Activated CD8-positive, alpha-beta T cell treated with anti-CD3 and anti-CD28 coated beads for 36 hours (primary cell): ENCODE data around the gene DMC1. TPM values are rescaled to one million over a fixed set of nuclear protein-coding genes. Genes with fewer than 3 reads are reported as not detected.
"Not testable (repeated sequence)": the region's sequence is repeated elsewhere in the genome, so short reads cannot be mapped to it uniquely, and the experiment has no call there.

Source experiments
- ATAC-seq: fragments of 200-7000 bp; cut with Tn5 transposase; one replicate; pipeline ENCODE4 v1.10.0; 2021; ENCODE audit warnings: mild to moderate bottlenecking, moderate library complexity
- CTCF ChIA-PET: fragments of 350-600 bp; sonication (Branson Sonifier 250); formaldehyde crosslinking; loops from one replicate; lab custom pipeline; 2021; ENCODE audit warnings: antibody characterized with exemption; lab: Charles Lee
- POLR2A ChIA-PET: fragments of 350-600 bp; sonication (Branson Sonifier 250); formaldehyde crosslinking; loops from one replicate; lab custom pipeline; 2021; ENCODE audit warnings: antibody characterized with exemption; lab: Charles Lee
- DNase-seq: peaks from one replicate; pipeline ENCODE4 v3.0.0-alpha.2; 2020
- H3K27ac Mint-ChIP-seq: one replicate; pipeline ENCODE4 v1.8.0; 2021; ENCODE audit warnings: mild to moderate bottlenecking, mixed read lengths
- H3K27me3 Mint-ChIP-seq: one replicate; pipeline ENCODE4 v1.8.0; 2021; ENCODE audit warnings: mixed read lengths
- H3K36me3 Mint-ChIP-seq: one replicate; pipeline ENCODE4 v1.8.0; 2021; ENCODE audit warnings: low read depth, mixed read lengths
- H3K4me1 Mint-ChIP-seq: one replicate; pipeline ENCODE4 v1.8.0; 2021; ENCODE audit warnings: low read depth, mixed read lengths
- H3K4me3 Mint-ChIP-seq: one replicate; pipeline ENCODE4 v1.8.0; 2021; ENCODE audit warnings: mild to moderate bottlenecking, moderate library complexity, mixed read lengths
- H3K9me3 Mint-ChIP-seq: one replicate; pipeline ENCODE4 v1.8.0; 2021; ENCODE audit warnings: mixed read lengths
- CTCF ChIP-seq: fragments of 200-600 bp; IDR thresholded peaks from one replicate; pipeline ENCODE4 v1.8.0; 2022; ENCODE audit warnings: antibody characterized with exemption, mild to moderate bottlenecking
- intact Hi-C: fragments of 100-400 bp; cut with micrococcal nuclease; formaldehyde crosslinking; loops from one replicate; pipeline ENCODE4 v1.10.0; 2022
- total RNA-seq, 2 experiments: library from RNA; stranded (reverse); gene quantifications; one replicate each; pipeline ENCODE4 v1.2.3, GENCODE V29; 2021

DMC1 gene
- total RNA-seq, 2 experiments from 2014 or later = 14.2 to 15.1 TPM

GRCh38 chr22:38599466-38599865 lies 29.5 kb upstream of the DMC1 start:
- no peaks in the 10 kb centered on the region for H3K9me3 Mint-ChIP-seq
- POLR2A ChIA-PET = no interaction called here
- no peak for ATAC-seq

GRCh38 chr22:38582923-38583322 lies 12.9 kb upstream of the DMC1 start:
- H3K36me3 Mint-ChIP-seq, H3K27ac Mint-ChIP-seq, H3K4me3 Mint-ChIP-seq, H3K9me3 Mint-ChIP-seq, H3K27me3 Mint-ChIP-seq, DNase-seq, ATAC-seq, intact Hi-C loops, H3K4me1 Mint-ChIP-seq: not testable (repeated sequence)
- ChIA-PET CTCF (interaction anchor here (1.3 kb wide), 1 partner anchor 11 kb away, joined by 4 read pairs; no protein-coding TSS in a partner anchor), POLR2A (interaction anchor here (1.0 kb wide), 1 partner anchor 12 kb away, joined by 3 read pairs; no protein-coding TSS in a partner anchor)

More at GRCh38 chr22:38599466-38599865, 29.5 kb upstream of the DMC1 start:
- Mint-ChIP-seq H3K27me3 (peaks cover 3% of the 10 kb centered on the region), H3K4me3 (no peak overlapping the region), H3K27ac (no peak overlapping the region), H3K4me1 (no peaks in the 10 kb centered on the region), H3K36me3 (no peaks in the 10 kb centered on the region)
- CTCF ChIA-PET = no interaction called here
- no peak for TF ChIP-seq CTCF
- DNase-seq = no peak
- intact Hi-C loops = no loop called here

- ChIA-PET CTCF (no interaction called here), POLR2A (no interaction called here)
- Mint-ChIP-seq H3K27ac (no peak overlapping the region), H3K4me1 (no peaks in the 10 kb centered on the region), H3K27me3 (peaks cover 2% of the 10 kb centered on the region), H3K4me3 (no peak overlapping the region), H3K9me3 (no peaks in the 10 kb centered on the region), H3K36me3 (no peaks in the 10 kb centered on the region)
- ATAC-seq (no peak), DNase-seq (no peak)
- intact Hi-C loops = no loop called here
- TF ChIP-seq CTCF = no peak
Measured at GRCh38 chr22:38578505-38578904, 8.5 kb upstream of the DMC1 start.

GRCh38 chr22:38572065-38572464 lies 2.1 kb upstream of the DMC1 start:
- ATAC-seq = no peak
- Mint-ChIP-seq H3K36me3 (no peaks in the 10 kb centered on the region), H3K9me3 (no peaks in the 10 kb centered on the region), H3K27me3 (no peaks in the 10 kb centered on the region), H3K27ac (no peak overlapping the region), H3K4me3 (no peak overlapping the region), H3K4me1 (peaks cover 13% of the 10 kb centered on the region)
- TF ChIP-seq CTCF = peak; percentile 84
- intact Hi-C loops = loop anchor here (5.0 kb wide), 1 partner anchor 65 kb away; the partner anchor contains the start of gene DDX17
- ChIA-PET CTCF (interaction anchor here (0.6 to 2.3 kb wide), 26 partner anchors 9 to 520 kb away, joined by 3 to 18 read pairs (median 4); partner anchors contain the start of gene KDELR3), POLR2A (no interaction called here)
- peak; percentile 61 for DNase-seq

- CTCF ChIA-PET = interaction anchor here (1.1 to 2.3 kb wide), 15 partner anchors 12 to 518 kb away, joined by 3 to 18 read pairs (median 4); partner anchors contain the start of gene KDELR3
- no peaks in the 10 kb centered on the region for H3K36me3 Mint-ChIP-seq
- H3K27me3 Mint-ChIP-seq = no peaks in the 10 kb centered on the region
- TF ChIP-seq CTCF = no peak
- intact Hi-C loops = loop anchor here (5.0 kb wide), 1 partner anchor 64 kb away; the partner anchor contains the start of gene DDX17
- H3K4me1 Mint-ChIP-seq = peaks cover 13% of the 10 kb centered on the region
- H3K9me3 Mint-ChIP-seq = no peaks in the 10 kb centered on the region
- H3K4me3 Mint-ChIP-seq = peak overlapping the region; percentile 89
- DNase-seq (peak; percentile 60), ATAC-seq (peak; percentile 6)
- peak overlapping the region; percentile 92 for H3K27ac Mint-ChIP-seq
- POLR2A ChIA-PET = interaction anchor here (1.1 to 2.5 kb wide), 7 partner anchors 11 to 186 kb away, joined by 3 to 8 read pairs (median 4); no protein-coding TSS in a partner anchor
Measured at GRCh38 chr22:38570779-38571364, 889 bp upstream of the DMC1 start.
